Type B pancreatic cell (in vitro differentiated cells): ENCODE results near the gene TPP2. TPM values are rescaled to one million over a fixed set of nuclear protein-coding genes. Genes with fewer than 3 reads are reported as not detected.

Experiments used
- DNase-seq: peaks from one replicate; pipeline ENCODE4 v3.0.0; 2021; ENCODE audit warnings: mixed read lengths; ENCODE audit not compliant: unreplicated experiment; ENCODE audit errors: extremely low spot score
- H3K27ac Mint-ChIP-seq: 2 replicates; pipeline ENCODE4 v1.8.0; 2021; ENCODE audit warnings: mild to moderate bottlenecking, mixed read lengths
- H3K27me3 Mint-ChIP-seq: 2 replicates; pipeline ENCODE4 v1.8.0; 2021; ENCODE audit warnings: mixed read lengths
- H3K36me3 Mint-ChIP-seq: 2 replicates; pipeline ENCODE4 v1.8.0; 2021; ENCODE audit warnings: mixed read lengths
- H3K4me1 Mint-ChIP-seq: one replicate; pipeline ENCODE4 v1.8.0; 2021; ENCODE audit warnings: mixed read lengths; ENCODE audit not compliant: unreplicated experiment
- H3K4me3 Mint-ChIP-seq: 2 replicates; pipeline ENCODE4 v1.8.0; 2021; ENCODE audit warnings: mild to moderate bottlenecking, mixed read lengths
- H3K9me3 Mint-ChIP-seq: 2 replicates; pipeline ENCODE4 v1.8.0; 2021; ENCODE audit warnings: mixed read lengths
- total RNA-seq: library from RNA; stranded (reverse); gene quantifications from 2 replicates; pipeline ENCODE4 v1.2.1, GENCODE V29; 2021; ENCODE audit warnings: low replicate concordance
- TF ChIP-seq, protein P1 (sequence below): fragments of 200-600 bp; sonication (generic); conservative IDR thresholded peaks from 2 replicates; pipeline ENCODE4 v1.5.0; 2021; ENCODE audit warnings: antibody characterized with exemption, mild to moderate bottlenecking

TPP2 gene
- total RNA-seq, 1 donor from 2014 or later: 54.4 TPM

DNA sequence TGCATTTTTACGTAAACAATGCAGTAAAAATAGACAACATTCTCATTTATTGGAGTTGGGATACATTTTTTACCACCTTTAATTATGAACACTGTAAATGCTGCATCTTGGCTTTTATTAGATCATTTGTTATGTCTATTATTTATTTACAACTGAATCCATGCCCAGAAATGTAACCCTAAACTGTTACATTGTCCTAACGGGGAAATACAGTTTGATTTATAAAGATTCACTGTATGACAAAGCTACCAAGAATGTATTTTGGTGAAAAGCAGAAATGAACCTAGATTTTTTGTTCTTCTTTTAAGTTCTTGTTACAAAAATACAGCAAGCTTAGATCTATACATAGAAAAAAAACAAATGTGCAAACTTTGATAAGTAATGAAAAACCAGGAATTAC is 97.0 kb downstream of the TPP2 start:
- Mint-ChIP-seq H3K9me3 (peaks cover 6% of the 10 kb centered on the region), H3K27ac (no peak overlapping the region), H3K4me1 (peaks cover 12% of the 10 kb centered on the region), H3K27me3 (no peaks in the 10 kb centered on the region), H3K4me3 (no peak overlapping the region), H3K36me3 (no peaks in the 10 kb centered on the region)
- no peak for DNase-seq
- TF ChIP-seq, protein P1, sequence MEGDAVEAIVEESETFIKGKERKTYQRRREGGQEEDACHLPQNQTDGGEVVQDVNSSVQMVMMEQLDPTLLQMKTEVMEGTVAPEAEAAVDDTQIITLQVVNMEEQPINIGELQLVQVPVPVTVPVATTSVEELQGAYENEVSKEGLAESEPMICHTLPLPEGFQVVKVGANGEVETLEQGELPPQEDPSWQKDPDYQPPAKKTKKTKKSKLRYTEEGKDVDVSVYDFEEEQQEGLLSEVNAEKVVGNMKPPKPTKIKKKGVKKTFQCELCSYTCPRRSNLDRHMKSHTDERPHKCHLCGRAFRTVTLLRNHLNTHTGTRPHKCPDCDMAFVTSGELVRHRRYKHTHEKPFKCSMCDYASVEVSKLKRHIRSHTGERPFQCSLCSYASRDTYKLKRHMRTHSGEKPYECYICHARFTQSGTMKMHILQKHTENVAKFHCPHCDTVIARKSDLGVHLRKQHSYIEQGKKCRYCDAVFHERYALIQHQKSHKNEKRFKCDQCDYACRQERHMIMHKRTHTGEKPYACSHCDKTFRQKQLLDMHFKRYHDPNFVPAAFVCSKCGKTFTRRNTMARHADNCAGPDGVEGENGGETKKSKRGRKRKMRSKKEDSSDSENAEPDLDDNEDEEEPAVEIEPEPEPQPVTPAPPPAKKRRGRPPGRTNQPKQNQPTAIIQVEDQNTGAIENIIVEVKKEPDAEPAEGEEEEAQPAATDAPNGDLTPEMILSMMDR: no peak

DNA sequence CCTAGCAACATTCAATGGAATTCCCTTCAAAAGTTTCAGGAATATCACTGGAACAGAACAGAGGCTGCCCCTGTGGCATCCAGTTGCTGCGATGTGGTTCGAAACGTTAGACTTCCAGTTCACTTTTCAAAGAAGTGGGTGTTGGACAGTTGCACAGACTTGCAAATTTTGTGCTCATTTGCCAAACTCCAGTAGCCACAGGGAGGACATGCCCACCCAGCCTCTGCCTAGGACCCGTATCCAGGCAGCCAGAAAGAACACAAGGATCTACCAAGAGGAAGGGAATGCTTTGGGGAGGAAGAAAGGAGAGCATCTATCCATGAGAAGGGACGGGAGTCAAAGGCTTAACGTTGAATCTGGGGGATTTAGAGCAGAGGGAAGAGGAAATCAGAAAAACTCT is 98.2 kb downstream of the TPP2 start, which contains the start of gene METTL21C:
METTL21C (minus strand) TSS at position 108 of the 400 bp plus-strand sequence. CDS start 546 bp downstream, outside the sequence.
- Mint-ChIP-seq H3K27ac (no peak within 1 kb of the TSS), H3K36me3 (no peaks in the 10 kb centered on the region), H3K9me3 (peaks cover 11% of the 10 kb centered on the region), H3K4me3 (no peak within 1 kb of the TSS), H3K27me3 (no peaks in the 10 kb centered on the region), H3K4me1 (peaks cover 15% of the 10 kb centered on the region)
- TF ChIP-seq, protein P1: no peak
- no peak for DNase-seq

DNA sequence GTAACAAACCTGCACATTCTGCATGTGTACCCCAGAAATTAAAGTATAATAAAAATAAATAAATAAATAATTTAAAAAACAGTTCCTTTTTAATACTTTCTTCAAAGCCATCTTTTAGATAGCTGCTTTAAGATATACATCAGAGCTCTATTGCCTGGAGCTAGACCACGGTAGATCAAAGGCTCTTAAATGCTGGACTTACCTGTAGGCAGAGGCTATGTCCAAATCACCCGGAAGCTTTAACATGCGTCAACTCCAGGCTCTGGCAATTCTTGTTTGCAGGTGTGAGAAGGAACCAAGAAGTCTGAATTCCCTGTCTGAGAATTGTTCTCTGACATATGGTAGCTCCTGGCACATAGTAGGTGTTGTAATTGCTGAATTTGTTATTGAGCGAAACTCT is 99.7 kb downstream of the TPP2 start:
- H3K27ac Mint-ChIP-seq: no peak overlapping the region
- H3K36me3 Mint-ChIP-seq: no peaks in the 10 kb centered on the region
- H3K4me3 Mint-ChIP-seq: no peak overlapping the region
- TF ChIP-seq, protein P1: no peak
- no peak for DNase-seq
- no peaks in the 10 kb centered on the region for H3K27me3 Mint-ChIP-seq
- H3K4me1 Mint-ChIP-seq: peaks cover 25% of the 10 kb centered on the region
- H3K9me3 Mint-ChIP-seq: peaks cover 11% of the 10 kb centered on the region

DNA sequence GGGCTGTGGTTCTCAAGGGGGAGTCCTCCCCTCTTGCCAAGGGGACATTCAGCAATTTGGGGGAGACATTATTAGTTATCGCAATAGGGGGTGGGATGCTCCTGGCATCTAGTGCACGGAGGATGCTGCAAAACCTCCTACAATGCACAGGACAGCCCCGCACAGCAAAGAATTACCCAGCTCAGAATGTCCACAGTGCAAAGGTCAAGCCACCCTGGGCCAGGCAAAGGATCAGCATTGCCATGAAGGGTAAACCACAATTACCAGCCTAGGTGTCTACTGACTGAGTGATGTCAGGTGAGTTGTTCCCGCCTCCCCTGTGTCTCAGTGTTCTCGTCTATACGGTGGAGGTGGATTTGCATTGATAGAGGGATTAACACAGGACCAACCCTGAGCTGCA is 100.5 kb downstream of the TPP2 start:
- no peaks in the 10 kb centered on the region for H3K27me3 Mint-ChIP-seq
- DNase-seq: no peak

DNA sequence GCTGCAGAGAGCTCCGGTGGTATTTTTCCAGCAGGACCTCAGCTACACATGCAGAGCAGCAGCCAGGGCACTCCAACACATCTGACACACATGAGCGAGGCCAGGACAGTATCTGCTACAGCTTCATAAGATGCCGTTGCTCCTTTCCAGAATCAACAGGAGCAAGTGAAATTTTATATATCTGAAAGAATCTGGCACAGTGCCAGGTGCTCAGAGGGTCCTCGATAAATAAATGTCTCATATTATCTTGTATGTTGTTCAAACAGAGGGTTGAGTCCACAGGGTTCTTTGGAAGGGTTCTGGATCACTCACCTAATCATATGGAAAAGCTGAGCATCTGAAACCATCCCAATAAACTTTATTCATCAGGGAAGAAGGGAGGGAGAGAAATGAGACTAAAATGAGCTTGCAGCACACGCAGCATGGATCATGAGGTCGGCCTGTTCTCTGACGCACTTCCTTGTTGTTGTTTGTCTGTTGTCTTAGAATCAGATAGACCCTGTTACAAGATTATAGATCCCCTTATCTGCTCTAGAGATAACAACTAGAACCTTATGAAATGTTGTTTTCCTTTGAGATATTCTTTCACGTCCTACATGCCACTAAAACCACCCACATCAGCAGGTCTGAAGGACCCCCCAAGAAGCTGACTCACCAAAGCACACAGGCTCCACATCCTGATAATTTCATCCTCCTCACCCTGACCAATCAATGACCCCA is 101.3 kb downstream of the TPP2 start:
- H3K4me3 Mint-ChIP-seq: no peak overlapping the region
- no peaks in the 10 kb centered on the region for H3K36me3 Mint-ChIP-seq

More for the DNA sequence above, 100.5 kb downstream of the TPP2 start:
- TF ChIP-seq, protein P1: no peak
- Mint-ChIP-seq H3K36me3 (no peaks in the 10 kb centered on the region), H3K27ac (no peak overlapping the region), H3K9me3 (peaks cover 11% of the 10 kb centered on the region), H3K4me3 (no peak overlapping the region), H3K4me1 (peaks cover 18% of the 10 kb centered on the region)

More for the DNA sequence above, 101.3 kb downstream of the TPP2 start:
- Mint-ChIP-seq H3K9me3 (peaks cover 11% of the 10 kb centered on the region), H3K27me3 (no peaks in the 10 kb centered on the region), H3K27ac (no peak overlapping the region), H3K4me1 (peaks cover 17% of the 10 kb centered on the region)
- TF ChIP-seq, protein P1: no peak
- DNase-seq: no peak
